NCI-H1694 (cell line): ENCODE results near the gene CD2BP2.
"Not testable (repeated sequence)": the region's sequence is repeated elsewhere in the genome, so short reads cannot be mapped to it uniquely, and the experiment has no call there.

Experiments
- DNase-seq: peaks from one replicate; lab custom pipeline; 2025; lab: John Stamatoyannopoulos, UW

The CD2BP2 gene

GRCh38 chr16:30358990-30359870, 4.1 kb upstream of the CD2BP2 start:
- no peak for DNase-seq

- DNase-seq = no peak
Observed at GRCh38 chr16:30358577-30358936, 3.4 kb upstream of the CD2BP2 start.

- DNase-seq = no peak
Observed at GRCh38 chr16:30357715-30358576, 2.8 kb upstream of the CD2BP2 start.

GRCh38 chr16:30357085-30357714, 2.1 kb upstream of the CD2BP2 start:
- DNase-seq = no peak

GRCh38 chr16:30356401-30357084, 1.4 kb upstream of the CD2BP2 start:
- no peak for DNase-seq

- no peak for DNase-seq
Observed at GRCh38 chr16:30355954-30356308, 823 bp upstream of the CD2BP2 start.

GRCh38 chr16:30354423-30355143, 525 bp downstream of the CD2BP2 start:
- no peak for DNase-seq

GRCh38 chr16:30353438-30354129, 1.5 kb downstream of the CD2BP2 start:
- no peak for DNase-seq

GRCh38 chr16:30352488-30353401, 2.4 kb downstream of the CD2BP2 start:
- no peak for DNase-seq

- no peak for DNase-seq
Observed at GRCh38 chr16:30351586-30352419, 3.3 kb downstream of the CD2BP2 start.

- DNase-seq = no peak
Observed at GRCh38 chr16:30351001-30351441, 4.1 kb downstream of the CD2BP2 start.

GRCh38 chr16:30350134-30350871, 4.8 kb downstream of the CD2BP2 start:
- DNase-seq = no peak

GRCh38 chr16:30349675-30350074, 5.4 kb downstream of the CD2BP2 start:
- DNase-seq = no peak

- DNase-seq = no peak
Observed at GRCh38 chr16:30348929-30349328, 6.2 kb downstream of the CD2BP2 start.

GRCh38 chr16:30348113-30348512, 7.0 kb downstream of the CD2BP2 start:
- DNase-seq = no peak

- no peak for DNase-seq
Observed at GRCh38 chr16:30346286-30346685, 8.8 kb downstream of the CD2BP2 start.

GRCh38 chr16:30343491-30343820, 11.7 kb downstream of the CD2BP2 start:
- DNase-seq = not testable (repeated sequence)
